SK-N-SH (cell line): Measurements from ENCODE around the gene POP4.

Experiments used
- CHD2 ChIP-seq: fragments of 150-350 bp; IDR thresholded peaks from 2 replicates; pipeline ENCODE4 v1.6.1; 2018; ENCODE audit warnings: low read length; ENCODE audit not compliant: partially characterized antibody
- CTCF ChIP-seq: fragments of 200-600 bp; sonication (generic); IDR thresholded peaks from 2 replicates; pipeline ENCODE4 v1.6.1; 2017; ENCODE audit warnings: antibody characterized with exemption, mild to moderate bottlenecking, moderate library complexity
- FOXJ3 ChIP-seq: sonication (generic); formaldehyde crosslinking; IDR thresholded peaks from 2 replicates; pipeline ENCODE4 v1.5.1; 2020; ENCODE audit warnings: mild to moderate bottlenecking, missing genetic modification reagents
- IRF3 ChIP-seq: fragments of 150-350 bp; IDR thresholded peaks from 2 replicates; pipeline ENCODE4 v1.6.1; 2016; ENCODE audit warnings: mild to moderate bottlenecking, low read depth, low read length
- JUND ChIP-seq: IDR thresholded peaks from 2 replicates; pipeline ENCODE4 v1.4.0; 2012
- MXI1 ChIP-seq: IDR thresholded peaks from 2 replicates; pipeline ENCODE4 v1.6.1; 2012; ENCODE audit warnings: mild to moderate bottlenecking, low read depth, low read length, improper control_type of control experiment
- NFIC ChIP-seq: IDR thresholded peaks from 2 replicates; pipeline ENCODE4 v1.4.0; 2012; ENCODE audit warnings: borderline replicate concordance
- RAD21 ChIP-seq: IDR thresholded peaks from 2 replicates; pipeline ENCODE4 v1.6.1; 2012; ENCODE audit warnings: mild to moderate bottlenecking, low read length
- RCOR1 ChIP-seq: fragments of 150-350 bp; IDR thresholded peaks from 2 replicates; pipeline ENCODE4 v1.6.1; 2017; ENCODE audit warnings: antibody characterized with exemption, low read length
- SIN3A ChIP-seq: IDR thresholded peaks from 2 replicates; pipeline ENCODE4 v1.6.1; 2012; ENCODE audit warnings: low read depth, mild to moderate bottlenecking, low read length, moderate library complexity, borderline replicate concordance
- TAF1 ChIP-seq: IDR thresholded peaks from 2 replicates; pipeline ENCODE4 v1.6.1; 2012; ENCODE audit warnings: low read depth, mild to moderate bottlenecking, low read length, moderate library complexity, borderline replicate concordance
- TCF12 ChIP-seq: IDR thresholded peaks from 2 replicates; pipeline ENCODE4 v1.4.0; 2012
- YY1 ChIP-seq: IDR thresholded peaks from 2 replicates; pipeline ENCODE4 v1.4.0; 2012; ENCODE audit warnings: low read depth, mild to moderate bottlenecking

- TF ChIP-seq TCF12 (no peak), CTCF (no peak), JUND (no peak), RCOR1 (no peak), YY1 (no peak), SIN3A (no peak), RAD21 (no peak), NFIC (no peak), MXI1 (no peak), CHD2 (no peak), IRF3 (no peak), FOXJ3 (CRISPR knock-in tag) (no peak), TAF1 (no peak)
These were observed 45.6 kb upstream of the POP4 start for GRCh38 chr19:29560313-29561075.
